GM19193 (cell line): Measurements from ENCODE around the gene FTCD.

Experiments used
- POLR2A ChIP-seq: IDR thresholded peaks from 4 replicates; pipeline ENCODE4 v1.6.1; 2011; ENCODE audit not compliant: insufficient read depth, insufficient read length; ENCODE audit errors: extremely low read depth

Gene FTCD

GRCh38 chr21:46138383-46138970 lies 16.9 kb downstream of the FTCD start:
- TF ChIP-seq POLR2A = no peak

DNA sequence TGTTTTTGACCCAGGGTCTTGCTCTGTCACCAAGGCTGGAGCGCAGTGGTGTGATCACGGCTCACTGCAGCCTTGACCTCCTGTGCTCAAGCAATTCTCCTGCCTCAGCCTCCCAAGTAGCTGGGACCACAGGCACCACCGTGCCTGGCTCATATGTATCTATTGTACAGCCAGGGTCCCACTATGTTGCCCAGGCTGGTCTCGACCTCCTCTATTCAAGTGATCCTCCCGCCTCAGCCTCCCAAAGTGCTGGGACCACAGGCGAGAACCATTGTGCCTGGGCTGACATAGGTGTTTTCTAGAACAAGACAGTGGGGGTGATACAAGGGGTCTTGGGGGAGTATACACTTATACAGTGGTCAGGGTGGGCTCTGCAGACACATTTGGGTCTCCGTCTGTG lies 17.5 kb downstream of the FTCD start:
- no peak for TF ChIP-seq POLR2A

DNA sequence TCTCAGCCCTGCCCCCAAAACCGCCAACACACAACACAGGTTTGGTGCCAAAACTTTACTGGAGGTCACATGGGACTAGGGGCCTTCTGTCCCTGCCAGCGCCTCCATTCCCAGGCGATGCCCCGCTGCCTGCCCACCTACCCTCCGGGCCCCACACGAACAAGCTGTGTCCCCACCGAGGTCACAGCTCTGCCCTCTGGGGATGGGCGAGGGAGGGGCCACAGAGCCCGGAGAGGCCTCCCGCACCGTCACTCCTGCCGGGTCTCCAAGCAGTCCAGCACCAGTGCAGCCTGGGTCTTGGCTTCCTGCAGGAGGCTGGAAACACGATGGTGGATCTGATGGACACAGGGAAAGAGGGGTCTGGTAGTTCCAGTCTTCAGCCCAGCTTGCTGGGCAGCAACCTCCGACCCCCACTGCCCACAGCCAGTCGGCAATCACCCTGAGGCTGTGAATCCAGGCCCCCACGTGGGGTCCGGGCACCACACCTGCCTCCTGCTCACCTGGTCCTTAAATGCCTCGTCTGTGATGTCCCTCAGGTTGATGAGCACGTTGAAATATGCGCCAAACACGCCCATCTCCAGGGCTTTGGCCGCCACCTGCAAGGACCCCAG lies 18.5 kb downstream of the FTCD start:
- no peak for TF ChIP-seq POLR2A

DNA sequence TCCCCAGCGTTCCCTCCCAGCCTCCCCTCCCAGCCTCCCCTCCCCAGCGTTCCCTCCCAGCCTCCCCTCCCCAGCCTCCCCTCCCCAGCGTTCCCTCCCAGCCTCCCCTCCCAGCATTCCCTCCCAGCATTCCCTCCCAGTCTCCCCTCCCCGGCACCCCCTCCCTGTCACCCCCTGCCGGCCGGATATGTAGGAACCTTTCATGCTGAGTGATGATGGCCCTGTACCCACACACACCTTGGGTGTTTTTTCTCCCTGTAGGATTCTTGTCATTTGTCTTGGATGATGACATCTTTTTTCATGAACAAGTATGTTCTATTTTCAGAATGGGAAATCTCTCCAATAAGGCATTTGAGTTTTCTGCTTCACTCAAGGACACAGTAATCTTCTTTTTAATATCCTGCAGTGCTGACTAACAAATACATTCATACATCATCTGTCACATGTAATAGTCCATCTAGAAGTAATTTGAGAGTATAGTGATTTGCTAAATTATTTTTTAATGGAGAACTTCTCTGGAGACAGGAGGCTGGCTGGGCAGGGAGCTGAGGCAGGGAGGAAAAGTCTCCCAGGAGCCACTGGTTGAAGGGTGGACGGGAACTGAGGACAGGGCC lies 19.5 kb downstream of the FTCD start:
- TF ChIP-seq POLR2A = no peak

- no peak for TF ChIP-seq POLR2A
Observed at GRCh38 chr21:46131838-46132651, 23.3 kb downstream of the FTCD start.

DNA sequence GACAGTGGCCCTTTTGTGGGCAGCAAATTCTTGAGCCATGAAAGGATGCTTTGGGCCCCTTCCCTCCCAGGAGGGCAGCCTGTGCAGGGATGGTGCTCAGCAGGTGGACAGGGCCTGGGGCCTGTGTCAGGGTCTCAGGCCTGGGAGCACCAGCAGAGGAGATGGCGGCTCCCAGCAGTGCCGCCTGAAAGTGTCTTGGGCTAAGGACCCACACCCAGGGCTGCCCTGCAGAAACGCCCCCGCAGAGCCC lies 23.9 kb downstream of the FTCD start:
- TF ChIP-seq POLR2A = no peak

DNA sequence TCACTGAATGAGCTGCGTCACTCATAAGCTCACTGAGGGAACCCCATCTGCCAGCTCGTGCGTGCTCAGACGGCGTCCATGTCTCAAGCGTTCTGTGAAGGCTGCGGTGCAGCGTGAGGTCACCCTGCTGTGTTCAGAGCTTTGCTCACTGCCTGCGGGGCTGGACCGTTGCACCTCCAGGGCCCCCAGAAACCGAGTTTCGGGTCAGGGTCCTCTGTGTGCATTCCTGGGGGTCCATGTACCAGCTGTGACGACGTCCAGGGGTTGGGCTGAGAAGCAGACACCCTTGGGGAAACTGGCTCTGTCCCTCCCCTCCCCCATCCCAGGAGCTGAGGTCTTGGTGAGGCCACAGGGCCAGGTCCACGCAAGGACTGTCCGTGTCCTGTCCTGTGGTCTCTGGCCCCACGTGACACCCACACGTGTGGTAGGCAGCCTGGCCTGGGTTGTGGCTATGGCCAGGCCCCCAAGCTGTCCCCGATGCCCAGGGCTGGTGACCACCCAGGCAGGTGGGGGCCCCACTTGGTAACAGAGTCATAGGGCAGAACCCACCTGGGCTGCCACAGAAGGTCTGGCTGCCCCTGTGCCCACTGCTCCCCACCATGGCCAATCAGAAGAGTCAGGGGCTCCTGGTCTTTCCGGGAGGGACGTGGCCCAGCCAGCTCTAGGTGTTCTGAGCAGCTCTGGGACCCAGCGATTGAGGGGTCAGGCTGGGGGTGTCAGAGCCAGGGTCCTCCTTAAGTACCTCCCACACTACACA lies 24.4 kb downstream of the FTCD start:
- no peak for TF ChIP-seq POLR2A

- TF ChIP-seq POLR2A = no peak
Observed at GRCh38 chr21:46129846-46130651, 25.3 kb downstream of the FTCD start.

GRCh38 chr21:46128933-46129571 lies 26.3 kb downstream of the FTCD start:
- no peak for TF ChIP-seq POLR2A

GRCh38 chr21:46128106-46128932 lies 27.1 kb downstream of the FTCD start:
- no peak for TF ChIP-seq POLR2A

GRCh38 chr21:46127239-46128105 lies 27.9 kb downstream of the FTCD start:
- TF ChIP-seq POLR2A = no peak
